B cell (primary cell): ENCODE data around the gene ZP2. TPM values are rescaled to one million over a fixed set of nuclear protein-coding genes. Genes with fewer than 3 reads are reported as not detected.

Source experiments
- ATAC-seq: fragments of 200-7000 bp; cut with Tn5 transposase; one replicate; pipeline ENCODE4 v1.10.0; 2021; ENCODE audit warnings: low read depth, mild to moderate bottlenecking, moderate number of reproducible peaks, moderate library complexity
- CTCF ChIA-PET: fragments of 350-600 bp; sonication (Branson Sonifier 250); formaldehyde crosslinking; loops from one replicate; lab custom pipeline; 2021; ENCODE audit warnings: antibody characterized with exemption, inconsistent platforms; lab: Charles Lee
- POLR2A ChIA-PET: fragments of 350-600 bp; sonication (Branson Sonifier 250); formaldehyde crosslinking; loops from one replicate; lab custom pipeline; 2021; ENCODE audit warnings: antibody characterized with exemption; lab: Charles Lee
- DNase-seq: peaks from one replicate; pipeline ENCODE4 v3.0.0; 2013
- H2AFZ ChIP-seq: 2 replicates; pipeline ENCODE4 v1.6.1; 2012; ENCODE audit warnings: mild to moderate bottlenecking, low read depth, low read length; ENCODE audit not compliant: insufficient read depth, poor library complexity, severe bottlenecking
- H3K27ac ChIP-seq, 2 donors: 1 replicate in 1 of 2; 2 replicates in 1 of 2; pipeline ENCODE4 v1.5.1; 2012 to 2013; ENCODE audit warnings: low read length in 2 of 2, mild to moderate bottlenecking in 2 of 2, moderate library complexity in 1 of 2
- H3K27me3 ChIP-seq, 4 experiments: fragments of 200-600 bp in 1 of 4; sonication (generic) in 1 of 4; replicated peaks in 1 of 4; 1 replicate in 2 of 4; 2 replicates in 2 of 4; pipeline versions ENCODE4 v1.6.1 to v1.7.0; 2013 to 2016; ENCODE audit warnings: low read length in 3 of 4, mild to moderate bottlenecking in 2 of 4, mixed read lengths in 1 of 4, moderate library complexity in 1 of 4; ENCODE audit not compliant: insufficient read depth in 4 of 4, control insufficient read depth in 3 of 4; ENCODE audit errors: control extremely low read depth in 1 of 4
- H3K36me3 ChIP-seq, 2 experiments: replicated peaks in 1 of 2; 1 replicate in 1 of 2; 2 replicates in 1 of 2; pipeline versions ENCODE4 v1.6.1 to v1.7.1; 2013; ENCODE audit warnings: low read length in 1 of 2; ENCODE audit not compliant: insufficient read depth in 2 of 2, control insufficient read depth in 1 of 2; ENCODE audit errors: control extremely low read depth in 1 of 2, extremely low read depth in 1 of 2
- H3K4me1 ChIP-seq, 2 donors: fragments of 200-600 bp in 1 of 2; sonication (generic) in 1 of 2; 1 replicate in 1 of 2; 2 replicates in 1 of 2; pipeline versions ENCODE4 v1.5.1 to v1.6.1; 2013 to 2017; ENCODE audit warnings: low read length in 2 of 2; ENCODE audit not compliant: control insufficient read depth in 2 of 2, insufficient read depth in 2 of 2
- H3K4me2 ChIP-seq: replicated peaks from 2 replicates; pipeline ENCODE3; 2012; ENCODE audit warnings: mild to moderate bottlenecking, low read depth, low read length; ENCODE audit not compliant: poor library complexity, severe bottlenecking
- H3K4me3 ChIP-seq, 5 experiments: fragments of 200-600 bp in 1 of 5; sonication (generic) in 1 of 5; 1 replicate in 3 of 5; 2 replicates in 2 of 5; pipeline versions ENCODE4 v1.5.1 to v1.7.0; 2011 to 2016; ENCODE audit warnings: low read length in 4 of 5, mild to moderate bottlenecking in 4 of 5, low read depth in 2 of 5, control low read depth in 1 of 5, moderate library complexity in 1 of 5; ENCODE audit not compliant: insufficient read depth in 1 of 5; ENCODE audit errors: control extremely low read depth in 1 of 5, extremely low read depth in 1 of 5
- H3K79me2 ChIP-seq: fragments of 200-600 bp; sonication (generic); one replicate; pipeline ENCODE4 v1.6.0; 2016; ENCODE audit warnings: low read length; ENCODE audit not compliant: control insufficient read depth, insufficient read depth
- H3K9ac ChIP-seq: fragments of 200-600 bp; sonication (generic); 2 replicates; pipeline ENCODE4 v1.6.1; 2017; ENCODE audit warnings: mild to moderate bottlenecking, low read length, moderate library complexity
- H3K9me3 ChIP-seq, 3 donors: one replicate each; pipeline versions ENCODE4 v1.6.1 to v1.7.1; 2013; ENCODE audit warnings: low read length in 2 of 3; ENCODE audit not compliant: control insufficient read depth in 2 of 3, insufficient read depth in 1 of 3; ENCODE audit errors: control extremely low read depth in 1 of 3
- H4K20me1 ChIP-seq: 2 replicates; pipeline ENCODE4 v1.6.0; 2012; ENCODE audit warnings: mild to moderate bottlenecking, low read length; ENCODE audit not compliant: insufficient read depth, control insufficient read depth, poor library complexity, severe bottlenecking
- H3K27ac Mint-ChIP-seq: one replicate; pipeline ENCODE4 v1.8.0; 2021; ENCODE audit warnings: mixed read lengths
- H3K27me3 Mint-ChIP-seq: one replicate; pipeline ENCODE4 v1.8.0; 2021; ENCODE audit warnings: mixed read lengths
- H3K4me1 Mint-ChIP-seq: one replicate; pipeline ENCODE4 v1.8.0; 2021; ENCODE audit warnings: mixed read lengths
- H3K4me3 Mint-ChIP-seq: one replicate; pipeline ENCODE4 v1.8.0; 2021; ENCODE audit warnings: mixed read lengths
- H3K9me3 Mint-ChIP-seq: one replicate; pipeline ENCODE4 v1.8.0; 2022; ENCODE audit warnings: mixed read lengths; ENCODE audit not compliant: insufficient read depth
- CTCF ChIP-seq: fragments of 200-600 bp; IDR thresholded peaks from one replicate; pipeline ENCODE4 v1.8.0; 2022; ENCODE audit warnings: antibody characterized with exemption, mild to moderate bottlenecking
- EZH2 ChIP-seq: IDR thresholded peaks from 2 replicates; pipeline ENCODE4 v1.6.1; 2012; ENCODE audit warnings: borderline replicate concordance, low read depth, mild to moderate bottlenecking, moderate library complexity, low read length; ENCODE audit not compliant: insufficient read depth, poor library complexity, severe bottlenecking
- WGBS: methylation state at CpG from one replicate; pipeline ENCODE4 v1.1.5; 2013; ENCODE audit warnings: missing lambda C conversion rate; ENCODE audit not compliant: insufficient coverage; 5-methylcytosine and 5-hydroxymethylcytosine counted together
- intact Hi-C: fragments of 100-400 bp; cut with micrococcal nuclease; formaldehyde crosslinking; loops from one replicate; pipeline ENCODE4 v1.10.0; 2022
- polyA plus RNA-seq: library from polyadenylated mRNA; depleted of rRNA; stranded (reverse); fragments of >200 nt; gene quantifications from 2 replicates; pipeline ENCODE4 v1.2.3, GENCODE V29; 2012
- total RNA-seq, 2 donors: library from RNA; stranded (reverse); fragments of 120-200 nt in 1 of 2; gene quantifications; 1 replicate in 1 of 2; 2 replicates in 1 of 2; pipeline versions ENCODE4 v1.2.3 to v1.2.4, GENCODE V29; 2013 to 2022

The ZP2 gene
- total and polyA plus RNA-seq, 2 donors (not counting 1 experiment from before 2014, with no cell fraction given) = not detected

- no CpG with 5 or more reads among the region's 2 CpGs for WGBS
Measured at GRCh38 chr16:21256636-21257035, 45.3 kb upstream of the ZP2 start.

GRCh38 chr16:21253470-21253869 lies 42.1 kb upstream of the ZP2 start:
- ATAC-seq (no peak), DNase-seq (peak; percentile 16)
- peaks cover 0 to 10% (median 1%) of the 10 kb centered on the region in 4 experiments for H3K27me3 ChIP-seq
- no peak overlapping the region for H3K27ac Mint-ChIP-seq
- ChIA-PET POLR2A (no interaction called here), CTCF (interaction anchor here (0.9 to 1.5 kb wide), 3 partner anchors 15 to 47 kb away, joined by 3 to 6 read pairs (median 4); no protein-coding TSS in a partner anchor)
- WGBS = no CpG with 5 or more reads among the region's 3 CpGs
- no peak overlapping the region for H3K27ac ChIP-seq
- no peak overlapping the region for H2AFZ ChIP-seq
- H3K9me3 ChIP-seq = no peaks in the 10 kb centered on the region
- intact Hi-C loops = no loop called here
- no peaks in the 10 kb centered on the region for H4K20me1 ChIP-seq
- no peak overlapping the region for H3K4me3 Mint-ChIP-seq
- H3K79me2 ChIP-seq = no peaks in the 10 kb centered on the region
- no peak overlapping the region for H3K4me2 ChIP-seq
- H3K4me1 ChIP-seq = peaks cover 12 to 14% of the 10 kb centered on the region in 2 donors
- H3K27me3 Mint-ChIP-seq = peaks cover 44% of the 10 kb centered on the region
- no peak for TF ChIP-seq CTCF
- no peak for TF ChIP-seq EZH2
- H3K4me3 ChIP-seq = no peak overlapping the region
- no peak overlapping the region for H3K9ac ChIP-seq
- H3K4me1 Mint-ChIP-seq = peaks cover 16% of the 10 kb centered on the region
- no peaks in the 10 kb centered on the region for H3K36me3 ChIP-seq
- no peaks in the 10 kb centered on the region for H3K9me3 Mint-ChIP-seq

More at GRCh38 chr16:21256636-21257035, 45.3 kb upstream of the ZP2 start:
- POLR2A ChIA-PET = no interaction called here
- no peak for TF ChIP-seq CTCF
- TF ChIP-seq EZH2 = no peak
- H3K27ac ChIP-seq = no peak overlapping the region
- no peak overlapping the region for H3K9ac ChIP-seq
- peaks cover 0 to 9% (median 1%) of the 10 kb centered on the region in 4 experiments for H3K27me3 ChIP-seq
- Mint-ChIP-seq H3K4me1 (peaks cover 2% of the 10 kb centered on the region), H3K27ac (no peak overlapping the region), H3K4me3 (no peak overlapping the region), H3K27me3 (peaks cover 32% of the 10 kb centered on the region), H3K9me3 (no peaks in the 10 kb centered on the region)
- H3K4me2 ChIP-seq = no peak overlapping the region
- no peak overlapping the region for H3K4me3 ChIP-seq
- no peaks in the 10 kb centered on the region for H3K9me3 ChIP-seq
- H4K20me1 ChIP-seq = no peaks in the 10 kb centered on the region
- H2AFZ ChIP-seq = no peak overlapping the region
- CTCF ChIA-PET = no interaction called here
- no peaks in the 10 kb centered on the region for H3K36me3 ChIP-seq
- no peaks in the 10 kb centered on the region for H3K4me1 ChIP-seq
- ATAC-seq = no peak
- H3K79me2 ChIP-seq = no peaks in the 10 kb centered on the region
- intact Hi-C loops = no loop called here
- DNase-seq = no peak
